OCI-LY7 (cell line): ENCODE measurements around the gene FOXA1. TPM values are rescaled to one million over a fixed set of nuclear protein-coding genes. Genes with fewer than 3 reads are reported as not detected.

ENCODE experiments used
- BruUV-seq: library from RNA; stranded (reverse); fragments of 400-500 nt; replicated peaks from 2 replicates; lab custom pipeline; 2021; lab: Mats Ljungman, UMichigan
- CTCF ChIA-PET: fragments of 300-600 bp; sonication (Branson Sonifier 250); formaldehyde crosslinking; loops from one replicate; lab custom pipeline; 2022; ENCODE audit warnings: antibody characterized with exemption; ENCODE audit not compliant: unreplicated experiment; lab: Charles Lee
- POLR2A ChIA-PET: fragments of 300-600 bp; sonication (Branson Sonifier 250); formaldehyde crosslinking; loops from one replicate; lab custom pipeline; 2022; ENCODE audit warnings: antibody characterized with exemption; lab: Charles Lee
- DNase-seq: peaks from one replicate; pipeline ENCODE4 v3.0.0-alpha.2; 2015; ENCODE audit warnings: low spot score
- H2AFZ ChIP-seq: fragments of 200-600 bp; sonication (generic), shearing (Covaris generic); 2 replicates; pipeline ENCODE4 v1.6.1; 2014; ENCODE audit warnings: mild to moderate bottlenecking, antibody characterized with exemption, low read length, moderate library complexity
- H3K27ac ChIP-seq: fragments of 200-600 bp; sonication (generic); 2 replicates; pipeline ENCODE4 v1.5.1; 2014; ENCODE audit warnings: mixed run types, low read depth, mild to moderate bottlenecking, moderate library complexity, low read length, inconsistent platforms; ENCODE audit not compliant: poor library complexity, severe bottlenecking
- H3K36me3 ChIP-seq: fragments of 200-600 bp; sonication (generic); 2 replicates; pipeline ENCODE4 v1.6.1; 2014; ENCODE audit warnings: mild to moderate bottlenecking, antibody characterized with exemption, low read length, moderate library complexity, mixed read lengths; ENCODE audit not compliant: insufficient read depth
- H3K4me1 ChIP-seq: fragments of 200-600 bp; sonication (generic); 2 replicates; pipeline ENCODE4 v1.5.1; 2014; ENCODE audit warnings: mild to moderate bottlenecking, low read length; ENCODE audit not compliant: insufficient read depth, poor library complexity, severe bottlenecking
- H3K4me2 ChIP-seq: fragments of 200-600 bp; sonication (generic); 2 replicates; pipeline ENCODE4 v1.6.1; 2014; ENCODE audit warnings: mild to moderate bottlenecking, low read length
- H3K4me3 ChIP-seq: fragments of 200-600 bp; sonication (generic); 2 replicates; pipeline ENCODE4 v1.5.1; 2014; ENCODE audit warnings: mild to moderate bottlenecking, low read depth, low read length; ENCODE audit not compliant: poor library complexity, severe bottlenecking
- H3K79me2 ChIP-seq: fragments of 200-600 bp; sonication (generic); 2 replicates; pipeline ENCODE4 v1.6.1; 2016; ENCODE audit warnings: low read depth, mild to moderate bottlenecking, low read length, moderate library complexity, mixed read lengths; ENCODE audit not compliant: insufficient read depth
- H3K9me2 ChIP-seq: fragments of 200-600 bp; sonication (generic); 2 replicates; pipeline ENCODE4 v1.6.1; 2016; ENCODE audit warnings: mild to moderate bottlenecking, low read length, mixed read lengths; ENCODE audit not compliant: insufficient read depth
- H3K9me3 ChIP-seq: fragments of 200-600 bp; sonication (generic); 2 replicates; pipeline ENCODE4 v1.6.1; 2014; ENCODE audit warnings: mild to moderate bottlenecking, mixed run types, low read length, mixed read lengths
- H4K20me1 ChIP-seq: fragments of 200-600 bp; sonication (generic); 2 replicates; pipeline ENCODE4 v1.6.1; 2014; ENCODE audit warnings: mild to moderate bottlenecking, antibody characterized with exemption, low read length, moderate library complexity, mixed read lengths; ENCODE audit not compliant: insufficient read depth
- CTCF ChIP-seq: fragments of 200-600 bp; sonication (generic); conservative IDR thresholded peaks from 2 replicates; pipeline ENCODE4 v1.5.1; 2014; ENCODE audit warnings: mild to moderate bottlenecking, antibody characterized with exemption, low read length, moderate library complexity, mixed read lengths
- EZH2phosphoT487 ChIP-seq: fragments of 200-600 bp; sonication (generic); IDR thresholded peaks from 2 replicates; pipeline ENCODE4 v1.6.1; 2018; ENCODE audit warnings: low read depth, borderline replicate concordance, mild to moderate bottlenecking, mixed run types, antibody characterized with exemption, low read length, moderate library complexity, mixed read lengths
- intact Hi-C: fragments of 100-400 bp; cut with micrococcal nuclease; formaldehyde crosslinking; loops from one replicate; pipeline ENCODE4 v1.10.0; 2022; ENCODE audit not compliant: unreplicated experiment
- total RNA-seq, 2 experiments: library from RNA; depleted of rRNA in 1 of 2; stranded (reverse); fragments of >200 nt in 1 of 2; shearing (Covaris generic) in 1 of 2; gene quantifications; 2 replicates each; pipeline ENCODE4 v1.2.3, GENCODE V29; 2014 to 2022

The FOXA1 gene
- total RNA-seq, 2 experiments from 2014 or later: not detected

- H3K4me3 ChIP-seq: no peak overlapping the region
- H3K9me2 ChIP-seq: no peaks in the 10 kb centered on the region
- intact Hi-C loops: no loop called here
- H2AFZ ChIP-seq: no peak overlapping the region
- TF ChIP-seq CTCF: no peak
- BruUV-seq: no TSS peak
- H4K20me1 ChIP-seq: no peaks in the 10 kb centered on the region
- H3K9me3 ChIP-seq: peaks cover 6% of the 10 kb centered on the region; the same call in 1 of the 2 replicates
- no peaks in the 10 kb centered on the region for H3K36me3 ChIP-seq
- no peaks in the 10 kb centered on the region for H3K79me2 ChIP-seq
- DNase-seq: no peak
- H3K27ac ChIP-seq: no peak overlapping the region
- ChIA-PET POLR2A (no interaction called here), CTCF (no interaction called here)
- H3K4me1 ChIP-seq: no peaks in the 10 kb centered on the region
- H3K4me2 ChIP-seq: no peak overlapping the region
Observed at GRCh38 chr14:37618498-37619028, 23.5 kb upstream of the FOXA1 start.

GRCh38 chr14:37617864-37618365 lies 22.9 kb upstream of the FOXA1 start:
- BruUV-seq: no TSS peak
- H3K27ac ChIP-seq: no peak overlapping the region
- DNase-seq: no peak
- no peaks in the 10 kb centered on the region for H3K9me2 ChIP-seq
- ChIA-PET CTCF (no interaction called here), POLR2A (no interaction called here)
- H3K79me2 ChIP-seq: no peaks in the 10 kb centered on the region
- no peak overlapping the region for H3K4me3 ChIP-seq
- TF ChIP-seq EZH2phosphoT487 (no peak), CTCF (no peak)
- no peak overlapping the region for H3K4me2 ChIP-seq
- no peaks in the 10 kb centered on the region for H3K36me3 ChIP-seq
- H3K9me3 ChIP-seq: peaks cover 6% of the 10 kb centered on the region; the same call in 1 of the 2 replicates
- intact Hi-C loops: no loop called here
- no peak overlapping the region for H2AFZ ChIP-seq
- H4K20me1 ChIP-seq: no peaks in the 10 kb centered on the region
- no peaks in the 10 kb centered on the region for H3K4me1 ChIP-seq

- H3K4me3 ChIP-seq: no peak overlapping the region
- no peak overlapping the region for H3K4me2 ChIP-seq
- intact Hi-C loops: no loop called here
- H3K9me2 ChIP-seq: no peaks in the 10 kb centered on the region
- no peaks in the 10 kb centered on the region for H3K4me1 ChIP-seq
- ChIA-PET CTCF (no interaction called here), POLR2A (no interaction called here)
- H3K79me2 ChIP-seq: no peaks in the 10 kb centered on the region
- DNase-seq: no peak
- no peaks in the 10 kb centered on the region for H3K36me3 ChIP-seq
- no peaks in the 10 kb centered on the region for H4K20me1 ChIP-seq
- H3K9me3 ChIP-seq: peaks cover 6% of the 10 kb centered on the region; the same call in 1 of the 2 replicates
- BruUV-seq: no TSS peak
- H2AFZ ChIP-seq: no peak overlapping the region
- TF ChIP-seq EZH2phosphoT487: no peak
- TF ChIP-seq CTCF: no peak
- no peak overlapping the region for H3K27ac ChIP-seq
Observed at GRCh38 chr14:37616853-37617252, 21.8 kb upstream of the FOXA1 start.
